Measurements from ENCODE around the gene GDF3. TPM values are rescaled to one million over a fixed set of nuclear protein-coding genes. Genes with fewer than 3 reads are reported as not detected.
A peak's percentile ranks its signal among the peaks of the same experiment; 100 is the strongest.
"Not testable (repeated sequence)": the region's sequence is repeated elsewhere in the genome, so short reads cannot be mapped to it uniquely, and the experiment has no call there.

Gene GDF3
- under 1 TPM in 1 of 3 donors, not detected in 2; 0.33 TPM for total RNA-seq

DNA sequence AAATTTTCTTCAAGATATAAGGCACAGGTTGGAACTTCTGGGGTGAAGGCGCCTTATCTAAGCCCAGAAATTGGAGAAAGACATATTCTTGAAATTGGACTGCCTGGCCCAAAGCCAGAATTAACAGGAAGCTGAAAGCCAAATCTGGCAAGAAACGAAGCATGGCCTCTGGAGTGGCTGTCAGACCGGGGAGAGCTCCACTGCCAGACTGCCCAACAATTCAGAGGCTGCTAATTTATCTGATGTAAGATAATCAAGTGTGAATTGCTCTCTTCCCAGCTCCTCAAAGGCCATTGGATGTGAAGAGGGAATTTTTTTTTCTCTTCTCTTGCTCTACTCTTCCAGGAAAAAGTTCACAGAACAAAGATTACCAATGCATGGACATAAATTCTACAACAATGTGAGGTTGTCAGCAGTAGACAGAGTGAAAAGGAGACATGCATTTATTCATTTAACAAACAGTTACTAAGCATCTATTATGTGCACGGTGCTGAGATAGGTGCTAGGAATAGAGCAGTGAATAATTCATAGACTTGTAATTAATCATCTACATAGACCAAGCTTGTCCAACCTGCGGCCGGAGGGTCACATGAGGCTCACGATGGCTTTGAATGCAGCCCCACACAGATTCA, at the start of gene GDF3:
Gene GDF3, minus strand, starts transcription at position 210 of the 632 bp plus-strand sequence. Its CDS starts 47 bp downstream, at position 163.
- no peak within 1 kb of the TSS for H3K27ac ChIP-seq
- no peaks in the 10 kb centered on the region for H3K36me3 ChIP-seq
- intact Hi-C loops (cut with DNase I; ENCODE audit: low total_unique reads) = no loop called here
- H3K27me3 ChIP-seq = no peaks in the 10 kb centered on the region
- no peaks in the 10 kb centered on the region for H3K4me1 ChIP-seq
- TF ChIP-seq POLR2AphosphoS5 (IDR thresholded peaks at IDR 0.05) = peak in 1 of 3 donors; percentile 10
- TF ChIP-seq, protein P1, sequence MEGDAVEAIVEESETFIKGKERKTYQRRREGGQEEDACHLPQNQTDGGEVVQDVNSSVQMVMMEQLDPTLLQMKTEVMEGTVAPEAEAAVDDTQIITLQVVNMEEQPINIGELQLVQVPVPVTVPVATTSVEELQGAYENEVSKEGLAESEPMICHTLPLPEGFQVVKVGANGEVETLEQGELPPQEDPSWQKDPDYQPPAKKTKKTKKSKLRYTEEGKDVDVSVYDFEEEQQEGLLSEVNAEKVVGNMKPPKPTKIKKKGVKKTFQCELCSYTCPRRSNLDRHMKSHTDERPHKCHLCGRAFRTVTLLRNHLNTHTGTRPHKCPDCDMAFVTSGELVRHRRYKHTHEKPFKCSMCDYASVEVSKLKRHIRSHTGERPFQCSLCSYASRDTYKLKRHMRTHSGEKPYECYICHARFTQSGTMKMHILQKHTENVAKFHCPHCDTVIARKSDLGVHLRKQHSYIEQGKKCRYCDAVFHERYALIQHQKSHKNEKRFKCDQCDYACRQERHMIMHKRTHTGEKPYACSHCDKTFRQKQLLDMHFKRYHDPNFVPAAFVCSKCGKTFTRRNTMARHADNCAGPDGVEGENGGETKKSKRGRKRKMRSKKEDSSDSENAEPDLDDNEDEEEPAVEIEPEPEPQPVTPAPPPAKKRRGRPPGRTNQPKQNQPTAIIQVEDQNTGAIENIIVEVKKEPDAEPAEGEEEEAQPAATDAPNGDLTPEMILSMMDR (IDR thresholded peaks at IDR 0.05) = no peak
- no peak within 1 kb of the TSS for H3K4me3 ChIP-seq
- no peaks in the 10 kb centered on the region for H3K9me3 ChIP-seq
- DNase-seq (ENCODE audit: low spot score in 2 of 2) = no peak

DNA sequence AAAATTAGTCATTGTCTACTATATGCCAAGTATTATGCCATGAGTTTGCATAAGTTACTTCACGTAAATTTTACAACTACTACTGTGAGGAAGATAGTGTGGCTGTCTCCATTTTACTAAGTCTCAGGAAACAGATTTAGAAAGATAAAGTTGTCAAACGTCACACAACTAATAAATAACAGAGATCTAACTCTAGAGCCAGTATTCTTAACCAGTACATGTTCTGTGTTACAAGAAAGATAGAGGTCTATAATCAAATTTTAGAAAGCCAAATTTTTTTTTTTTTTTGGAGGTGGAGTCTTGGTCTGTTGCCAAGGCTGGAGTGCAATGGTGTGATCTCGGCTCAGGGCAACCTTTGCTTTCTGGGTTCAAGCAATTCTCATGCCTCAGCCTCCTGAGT, 37.4 kb upstream of the GDF3 start:
- TF ChIP-seq POLR2A (IDR thresholded peaks at IDR 0.05) (no peak), POLR2AphosphoS5 (IDR thresholded peaks at IDR 0.05) (no peak)
- TF ChIP-seq, protein P1 (IDR thresholded peaks at IDR 0.05) = no peak
- intact Hi-C loops (cut with DNase I; ENCODE audit: low total_unique reads) = no loop called here
- no peak for DNase-seq (ENCODE audit: low spot score in 2 of 2)
- H3K4me1 ChIP-seq = no peaks in the 10 kb centered on the region
- no peak overlapping the region for H3K4me3 ChIP-seq
- peaks cover 0 to under 1% of the 10 kb centered on the region in 2 donors for H3K9me3 ChIP-seq
- no peaks in the 10 kb centered on the region for H3K36me3 ChIP-seq
- H3K27ac ChIP-seq = no peak overlapping the region
- peaks cover 0 to 4% of the 10 kb centered on the region in 2 donors for H3K27me3 ChIP-seq

DNA sequence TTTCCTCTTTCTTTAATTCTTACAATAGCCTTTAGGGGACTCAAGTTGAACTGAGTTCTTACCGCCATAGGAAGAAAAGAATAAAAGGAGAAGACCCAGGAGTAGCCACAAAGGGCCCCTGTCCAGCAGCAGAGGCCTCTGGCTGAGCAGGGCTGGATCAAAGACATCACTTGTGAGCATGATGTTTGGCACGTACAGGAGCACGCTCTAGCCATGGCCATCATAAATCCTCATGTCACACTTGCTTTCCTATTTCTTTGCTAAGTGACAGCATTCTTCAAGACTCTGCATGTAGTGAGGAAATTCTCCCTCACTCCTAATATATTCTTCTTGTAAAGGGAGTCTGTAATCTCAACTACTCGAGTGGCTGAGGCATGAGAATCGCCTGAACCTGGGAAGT, 35.9 kb upstream of the GDF3 start:
- no peak for TF ChIP-seq POLR2AphosphoS5 (IDR thresholded peaks at IDR 0.05)
- no peak for TF ChIP-seq POLR2A (IDR thresholded peaks at IDR 0.05)
- TF ChIP-seq, protein P1 (IDR thresholded peaks at IDR 0.05) = no peak
- no peak for DNase-seq (ENCODE audit: low spot score in 2 of 2)
- no peaks in the 10 kb centered on the region for H3K4me1 ChIP-seq
- H3K27ac ChIP-seq = no peak overlapping the region
- no peaks in the 10 kb centered on the region for H3K36me3 ChIP-seq
- H3K27me3 ChIP-seq = peaks cover 0 to 4% of the 10 kb centered on the region in 2 donors
- H3K9me3 ChIP-seq = peaks cover 0 to 4% of the 10 kb centered on the region in 2 donors
- H3K4me3 ChIP-seq = no peak overlapping the region
- intact Hi-C loops (cut with DNase I; ENCODE audit: low total_unique reads) = no loop called here

DNA sequence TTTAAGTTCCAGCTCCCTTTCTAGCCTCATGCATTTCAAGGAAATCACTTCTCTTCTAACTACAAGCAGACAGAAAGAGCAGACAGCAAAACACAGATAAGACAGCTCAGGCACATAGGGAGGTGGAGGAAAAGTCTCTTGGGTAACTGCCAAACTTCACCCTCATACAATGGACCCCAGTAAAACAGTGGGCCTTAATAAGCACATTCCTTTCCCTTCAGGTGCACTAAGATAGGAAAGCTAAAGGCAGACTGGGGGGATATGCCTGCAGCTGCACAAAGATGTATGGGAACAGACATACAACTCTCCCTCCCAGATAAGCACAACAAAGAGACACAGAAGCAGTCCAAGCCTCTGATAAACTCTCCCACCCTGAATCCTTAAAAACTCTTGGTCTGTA, 35.4 kb upstream of the GDF3 start:
- H3K4me3 ChIP-seq; H3K27ac ChIP-seq; H3K36me3 ChIP-seq; H3K9me3 ChIP-seq; intact Hi-C loops (cut with DNase I; ENCODE audit: low total_unique reads); H3K27me3 ChIP-seq; H3K4me1 ChIP-seq; DNase-seq (ENCODE audit: low spot score in 2 of 2): not testable (repeated sequence)

DNA sequence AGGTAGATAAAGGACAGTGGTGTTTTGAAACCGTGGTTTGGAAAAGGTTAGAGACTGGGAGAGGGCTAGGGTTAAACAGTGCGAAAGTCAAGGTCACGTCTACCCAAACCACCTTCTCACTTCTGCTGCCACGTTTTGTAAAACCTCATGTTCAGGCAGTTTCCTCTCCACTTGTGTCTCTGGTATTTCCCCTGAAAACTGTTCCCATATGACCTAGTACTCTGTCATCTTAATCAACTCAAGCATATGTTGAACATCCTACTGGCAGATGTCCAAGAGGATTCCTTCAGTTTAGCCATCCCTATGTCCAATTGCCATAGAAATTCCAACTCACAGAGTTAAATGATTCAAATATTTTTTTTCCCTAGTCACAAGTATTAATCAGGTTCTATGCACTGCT, 34.2 kb upstream of the GDF3 start:
- TF ChIP-seq POLR2A (IDR thresholded peaks at IDR 0.05) = no peak
- no peak overlapping the region for H3K4me3 ChIP-seq
- H3K9me3 ChIP-seq = peaks cover 0 to 4% of the 10 kb centered on the region in 2 donors
- DNase-seq (ENCODE audit: low spot score in 2 of 2) = no peak
- H3K27ac ChIP-seq = no peak overlapping the region
- no peaks in the 10 kb centered on the region for H3K4me1 ChIP-seq
- no peaks in the 10 kb centered on the region for H3K36me3 ChIP-seq
- intact Hi-C loops (cut with DNase I; ENCODE audit: low total_unique reads) = no loop called here
- peaks cover 0 to 9% of the 10 kb centered on the region in 2 donors for H3K27me3 ChIP-seq

DNA sequence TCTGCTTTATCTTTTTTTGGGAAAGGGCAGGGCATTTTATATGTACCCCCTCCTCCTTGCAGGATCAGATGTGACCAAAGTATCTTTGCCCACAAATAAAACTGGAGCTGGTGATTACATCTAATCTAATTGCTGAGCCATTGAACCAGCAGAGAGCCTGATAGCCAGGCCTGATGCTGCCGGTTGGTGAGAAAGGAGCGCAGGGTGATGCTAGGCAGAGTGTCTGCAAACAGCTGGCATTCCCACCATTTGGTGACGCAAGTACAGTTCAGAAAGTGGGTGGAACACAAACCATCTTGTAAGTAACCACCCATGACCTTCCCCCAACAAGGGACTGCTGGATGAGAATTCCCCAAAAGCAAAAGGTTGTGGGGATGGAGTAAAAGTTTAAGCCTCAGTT, 28.4 kb upstream of the GDF3 start:
- intact Hi-C loops (cut with DNase I; ENCODE audit: low total_unique reads) = no loop called here
- no peak overlapping the region for H3K27ac ChIP-seq
- H3K36me3 ChIP-seq = no peaks in the 10 kb centered on the region
- no peak for DNase-seq (ENCODE audit: low spot score in 2 of 2)
- H3K27me3 ChIP-seq = peaks cover 0 to 9% of the 10 kb centered on the region in 2 donors
- H3K4me3 ChIP-seq = no peak overlapping the region
- TF ChIP-seq POLR2A (IDR thresholded peaks at IDR 0.05) (no peak), POLR2AphosphoS5 (IDR thresholded peaks at IDR 0.05) (no peak)
- TF ChIP-seq, protein P1 (IDR thresholded peaks at IDR 0.05) = no peak
- no peaks in the 10 kb centered on the region for H3K4me1 ChIP-seq
- peaks cover 0 to 4% of the 10 kb centered on the region in 2 donors for H3K9me3 ChIP-seq

All from breast epithelium (tissue), 4 donors.